Bronchial epithelial cell (primary cell): ENCODE measurements around the gene ZNF397. TPM values are rescaled to one million over a fixed set of nuclear protein-coding genes. Genes with fewer than 3 reads are reported as not detected.

Experiments used
- DNase-seq: peaks from one replicate; pipeline ENCODE4 v3.0.0-alpha.2; 2010; ENCODE audit warnings: low read depth
- FAIRE-seq: peaks from 2 replicates; lab custom pipeline; 2011; peaks lifted over from hg19 to GRCh38; lab: Jason Lieb, UNC
- H3K27me3 ChIP-seq: 2 replicates; pipeline ENCODE4 v1.5.1; 2011; ENCODE audit warnings: low read length; ENCODE audit not compliant: control insufficient read depth, insufficient read depth
- H3K36me3 ChIP-seq: 2 replicates; pipeline ENCODE4 v1.5.1; 2011; ENCODE audit warnings: low read length; ENCODE audit not compliant: control insufficient read depth, insufficient read depth
- H3K4me3 ChIP-seq: 2 replicates; pipeline ENCODE4 v1.5.1; 2011; ENCODE audit warnings: mild to moderate bottlenecking, low read depth, low read length, control low read depth
- total RNA-seq: library from RNA; depleted of rRNA; stranded (reverse); fragments of >200 nt; gene quantifications from 2 replicates; pipeline ENCODE4 v1.2.1, GENCODE V29; 2014
- TF ChIP-seq, protein P1 (sequence below): IDR thresholded peaks from 2 replicates; pipeline ENCODE4 v1.5.1; 2011; ENCODE audit warnings: mild to moderate bottlenecking, moderate library complexity, low read length, control low read depth, inconsistent platforms; ENCODE audit not compliant: insufficient read depth, severe bottlenecking

The ZNF397 gene
- total RNA-seq: 12.4 and 15.0 TPM in 2 replicates

DNA sequence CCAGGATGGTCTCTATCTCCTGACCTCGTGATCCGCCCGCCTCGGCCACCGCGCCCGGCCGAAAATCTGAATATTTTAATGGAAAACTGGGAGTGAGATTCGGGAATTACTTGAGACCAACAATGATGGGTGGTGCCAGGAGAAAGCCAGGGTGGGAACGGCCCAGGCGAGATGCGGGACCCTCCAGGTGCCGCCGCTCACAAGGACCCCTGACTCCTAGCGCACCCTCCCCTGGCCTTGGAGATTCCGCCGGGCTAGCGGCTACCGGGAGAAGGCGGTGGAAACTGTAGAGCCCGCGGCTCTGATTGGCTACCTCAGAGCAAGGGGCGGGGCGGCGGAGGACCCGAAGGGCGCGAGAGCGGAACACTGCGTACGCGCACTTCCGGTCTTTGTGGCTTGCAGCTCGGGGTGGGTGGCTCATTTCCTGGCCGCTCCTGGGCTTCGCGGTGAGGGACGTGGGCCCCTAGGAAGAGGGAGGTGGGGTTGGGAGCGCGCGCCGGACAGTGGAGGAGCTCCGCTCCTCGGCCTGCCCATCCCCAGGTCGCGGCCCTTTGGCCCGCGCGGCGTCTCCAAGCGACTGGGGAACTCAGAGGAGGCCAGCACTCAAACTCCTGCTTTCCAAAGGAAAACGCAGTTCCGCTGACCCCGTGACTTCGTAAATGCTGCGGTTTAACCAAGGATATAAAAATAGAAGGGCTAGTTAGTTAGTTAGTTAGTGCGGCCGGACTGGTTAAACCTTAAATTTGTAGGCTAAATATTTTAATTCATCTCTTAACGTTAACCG is at the start of gene ZNF397:
TSS of gene ZNF397 (plus strand) at position 371 of the 784 bp plus-strand sequence. CDS start 1,437 bp downstream, outside the sequence.
- Histone ChIP-seq H3K27me3 (no peaks in the 10 kb centered on the region), H3K36me3 (peaks cover 15% of the 10 kb centered on the region), H3K4me3 (peak within 1 kb of the TSS; percentile 66)
- TF ChIP-seq, protein P1, sequence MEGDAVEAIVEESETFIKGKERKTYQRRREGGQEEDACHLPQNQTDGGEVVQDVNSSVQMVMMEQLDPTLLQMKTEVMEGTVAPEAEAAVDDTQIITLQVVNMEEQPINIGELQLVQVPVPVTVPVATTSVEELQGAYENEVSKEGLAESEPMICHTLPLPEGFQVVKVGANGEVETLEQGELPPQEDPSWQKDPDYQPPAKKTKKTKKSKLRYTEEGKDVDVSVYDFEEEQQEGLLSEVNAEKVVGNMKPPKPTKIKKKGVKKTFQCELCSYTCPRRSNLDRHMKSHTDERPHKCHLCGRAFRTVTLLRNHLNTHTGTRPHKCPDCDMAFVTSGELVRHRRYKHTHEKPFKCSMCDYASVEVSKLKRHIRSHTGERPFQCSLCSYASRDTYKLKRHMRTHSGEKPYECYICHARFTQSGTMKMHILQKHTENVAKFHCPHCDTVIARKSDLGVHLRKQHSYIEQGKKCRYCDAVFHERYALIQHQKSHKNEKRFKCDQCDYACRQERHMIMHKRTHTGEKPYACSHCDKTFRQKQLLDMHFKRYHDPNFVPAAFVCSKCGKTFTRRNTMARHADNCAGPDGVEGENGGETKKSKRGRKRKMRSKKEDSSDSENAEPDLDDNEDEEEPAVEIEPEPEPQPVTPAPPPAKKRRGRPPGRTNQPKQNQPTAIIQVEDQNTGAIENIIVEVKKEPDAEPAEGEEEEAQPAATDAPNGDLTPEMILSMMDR: no peak
- FAIRE-seq (no peak), DNase-seq (peak; percentile 86)

DNA sequence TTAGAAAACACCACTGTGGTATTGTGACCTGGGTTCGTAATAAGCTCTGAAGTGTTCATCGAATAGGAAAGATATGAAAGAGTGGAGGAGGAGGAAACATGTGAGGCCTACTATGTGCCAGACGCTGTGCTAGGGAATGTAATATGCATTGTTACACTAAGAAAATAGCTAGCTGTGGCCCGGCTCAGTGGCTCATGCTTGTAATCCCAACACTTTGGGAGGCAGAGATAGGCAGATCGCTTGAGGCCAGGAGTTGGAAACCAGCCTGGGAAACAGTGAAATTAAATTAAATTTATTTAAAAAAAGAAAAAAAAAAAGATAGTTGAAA is 49.2 kb upstream of the ZNF397 start:
- no peak for FAIRE-seq
- H3K4me3 ChIP-seq: no peak overlapping the region
- no peaks in the 10 kb centered on the region for H3K27me3 ChIP-seq
- TF ChIP-seq, protein P1: no peak
- DNase-seq: no peak
- no peaks in the 10 kb centered on the region for H3K36me3 ChIP-seq

DNA sequence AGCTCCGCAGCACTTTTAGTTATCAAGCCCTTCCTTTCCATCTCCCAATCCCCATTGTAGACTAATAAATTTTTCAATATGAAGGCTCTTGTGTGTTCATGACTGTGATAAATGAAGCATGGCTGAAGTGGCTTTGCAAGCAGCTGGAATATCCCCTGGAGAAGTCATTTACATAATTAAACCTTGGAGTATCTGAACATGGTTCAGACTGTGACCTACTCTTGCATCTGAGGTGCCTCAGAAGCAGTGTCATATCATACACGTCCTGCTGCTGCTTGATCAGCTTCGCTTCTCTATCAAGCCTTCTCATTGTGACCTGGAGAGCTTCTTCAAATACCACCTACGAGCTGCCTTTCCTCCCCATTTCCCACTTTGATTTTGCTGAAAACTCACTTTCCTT is 48.4 kb upstream of the ZNF397 start:
- H3K27me3 ChIP-seq: no peaks in the 10 kb centered on the region
- DNase-seq (no peak), FAIRE-seq (no peak)
- TF ChIP-seq, protein P1: no peak
- H3K4me3 ChIP-seq: no peak overlapping the region
- H3K36me3 ChIP-seq: no peaks in the 10 kb centered on the region

DNA sequence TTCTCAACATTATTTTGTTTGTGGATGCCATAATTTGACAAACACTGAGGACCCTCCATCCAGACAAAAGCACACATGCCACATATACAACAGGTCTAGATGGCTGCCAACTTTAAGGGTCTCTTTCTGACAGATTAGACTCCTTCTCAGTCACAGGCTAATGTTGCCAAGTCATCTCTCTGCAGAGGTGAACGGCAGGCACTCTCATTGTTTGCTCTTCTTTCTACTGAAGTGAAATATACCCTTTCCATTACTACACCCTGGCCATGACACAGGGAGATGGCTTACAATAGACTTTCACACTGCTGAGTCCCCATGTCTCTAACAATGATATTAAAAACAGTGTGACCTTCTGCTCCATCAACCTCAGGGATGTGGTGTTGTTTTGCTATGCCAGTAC is 47.5 kb upstream of the ZNF397 start:
- DNase-seq: no peak
- no peak for FAIRE-seq
- Histone ChIP-seq H3K4me3 (no peak overlapping the region), H3K36me3 (no peaks in the 10 kb centered on the region), H3K27me3 (no peaks in the 10 kb centered on the region)
- TF ChIP-seq, protein P1: no peak

DNA sequence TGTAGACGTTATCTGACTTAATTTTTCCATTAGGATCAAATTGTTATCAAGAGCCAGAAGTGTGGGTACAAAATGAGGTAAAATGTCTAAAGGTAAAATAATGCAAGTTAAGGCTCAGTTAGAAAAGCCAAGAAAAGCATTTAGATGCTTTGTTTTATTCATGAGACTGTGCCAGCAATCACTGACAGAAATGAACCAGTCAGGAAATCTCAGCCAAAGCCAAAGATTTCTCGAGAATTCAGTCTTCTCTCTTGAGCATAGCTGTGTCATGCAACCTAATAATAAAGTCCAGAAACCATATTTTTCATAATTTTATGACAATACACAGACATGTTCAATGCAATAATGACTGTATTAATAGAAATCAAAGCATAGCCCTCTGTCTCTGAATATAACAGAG is 43.5 kb upstream of the ZNF397 start:
- DNase-seq: no peak
- Histone ChIP-seq H3K36me3 (no peaks in the 10 kb centered on the region), H3K4me3 (no peak overlapping the region), H3K27me3 (no peaks in the 10 kb centered on the region)
- FAIRE-seq: no peak
- TF ChIP-seq, protein P1: no peak

DNA sequence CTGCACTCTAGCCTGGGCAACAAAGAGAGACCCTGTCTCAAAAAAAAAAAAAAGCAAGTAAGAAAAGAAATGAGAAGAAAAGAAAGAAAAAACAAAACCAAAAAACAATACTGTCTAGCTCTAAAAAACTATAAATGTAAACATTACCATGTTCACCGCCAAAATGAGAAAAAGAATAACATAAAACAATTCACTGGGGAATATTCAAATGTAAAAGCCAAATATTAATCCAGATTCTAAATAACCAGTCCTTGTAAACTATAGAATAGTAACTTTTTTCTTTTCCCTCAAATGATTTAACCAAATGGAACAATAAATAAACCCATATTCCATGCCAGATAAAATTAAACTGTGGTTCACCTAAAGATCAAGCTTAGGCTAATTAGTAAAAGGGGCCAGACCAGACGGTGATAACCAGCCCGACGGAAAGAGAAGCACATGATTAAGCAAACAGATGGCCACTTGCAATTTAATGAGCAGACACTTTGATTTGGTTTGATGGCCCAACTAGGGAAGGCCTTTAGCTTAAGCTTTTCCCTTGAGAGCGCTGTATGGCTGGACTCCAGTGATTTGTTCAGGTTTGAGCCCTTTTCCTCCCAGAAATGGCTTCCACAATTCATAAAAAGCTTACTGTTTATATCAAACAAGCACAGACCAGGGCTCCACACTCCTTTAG is 39.4 kb upstream of the ZNF397 start:
- no peaks in the 10 kb centered on the region for H3K27me3 ChIP-seq
- H3K4me3 ChIP-seq: no peak overlapping the region
- TF ChIP-seq, protein P1: no peak
- FAIRE-seq (no peak), DNase-seq (no peak)
- no peaks in the 10 kb centered on the region for H3K36me3 ChIP-seq
